Gastrocnemius medialis (tissue), 4 donors: ENCODE results near the gene HSPA9. TPM values are rescaled to one million over a fixed set of nuclear protein-coding genes. Genes with fewer than 3 reads are reported as not detected.

Source experiments
- ATAC-seq, 2 donors: fragments of 150-250 bp; one replicate each; pipeline ENCODE4 v1.9.1; 2016
- DNase-seq, 2 donors: peaks; one replicate each; pipeline ENCODE4 v3.0.0-alpha.2; 2019
- H3K27ac ChIP-seq, 4 donors: fragments of 200-600 bp; sonication (generic); 1 replicate in 1 of 4; 2 replicates in 3 of 4; pipeline ENCODE4 v1.5.1; 2016 to 2018; ENCODE audit warnings: mild to moderate bottlenecking in 2 of 4, moderate library complexity in 1 of 4
- H3K27me3 ChIP-seq, 3 donors: fragments of 200-600 bp; sonication (generic) in 2 of 3; 1 replicate in 1 of 3; 2 replicates in 2 of 3; pipeline versions ENCODE4 v1.5.1 to v1.6.0; 2016 to 2019; ENCODE audit warnings: mild to moderate bottlenecking in 1 of 3, moderate library complexity in 1 of 3
- H3K36me3 ChIP-seq, 2 donors: fragments of 200-600 bp; sonication (generic) in 1 of 2; one replicate each; pipeline ENCODE4 v1.5.1; 2017 to 2018
- H3K4me1 ChIP-seq, 2 donors: fragments of 200-600 bp; sonication (generic) in 1 of 2; one replicate each; pipeline ENCODE4 v1.5.1; 2016 to 2017; ENCODE audit warnings: mild to moderate bottlenecking in 2 of 2
- H3K4me3 ChIP-seq, 4 donors: fragments of 200-600 bp; sonication (generic) in 3 of 4; 1 replicate in 1 of 4; 2 replicates in 3 of 4; pipeline ENCODE4 v1.5.1; 2016 to 2019; ENCODE audit warnings: mild to moderate bottlenecking in 2 of 4
- H3K9me3 ChIP-seq, 3 donors: fragments of 200-600 bp; sonication (generic) in 2 of 3; 1 replicate in 1 of 3; 2 replicates in 2 of 3; pipeline ENCODE4 v1.5.1; 2016 to 2019
- POLR2A ChIP-seq, 2 donors: fragments of 450-650 bp; IDR thresholded peaks; one replicate each; pipeline ENCODE4 v1.6.1; 2017; ENCODE audit warnings: antibody characterized with exemption in 2 of 2, mild to moderate bottlenecking in 2 of 2, moderate library complexity in 2 of 2
- in situ Hi-C, 4 donors: fragments of 200-750 bp; cut with MboI; loops; one replicate each; pipeline versions ENCODE4 v1.15.0 to v1.8.0; 2017; ENCODE audit warnings: low sequenced_read_pairs in 4 of 4
- intact Hi-C: fragments of 100-400 bp; cut with DNase I; formaldehyde crosslinking; loops from one replicate; pipeline ENCODE4 v1.15.1; 2023; ENCODE audit warnings: low total_unique reads
- total RNA-seq, 4 donors: library from RNA; depleted of rRNA; stranded (reverse); fragments of >200 nt; gene quantifications; one replicate each; pipeline versions ENCODE4 v1.1.0 to v1.2.3, GENCODE V29; 2016
- TF ChIP-seq, protein P1 (sequence below), 5 experiments: fragments of 450-650 bp in 3 of 5; fragments of 200-600 bp in 2 of 5; sonication (generic) in 2 of 5; IDR thresholded peaks in 4 of 5; conservative IDR thresholded peaks in 1 of 5; 1 replicate in 4 of 5; 2 replicates in 1 of 5; pipeline ENCODE4 v1.5.1; 2016 to 2019; ENCODE audit warnings: antibody characterized with exemption in 5 of 5, mild to moderate bottlenecking in 3 of 5, moderate library complexity in 3 of 5

HSPA9 gene
- total RNA-seq, 4 donors from 2014 or later = 449 to 840 (median 569) TPM

- TF ChIP-seq, protein P1, sequence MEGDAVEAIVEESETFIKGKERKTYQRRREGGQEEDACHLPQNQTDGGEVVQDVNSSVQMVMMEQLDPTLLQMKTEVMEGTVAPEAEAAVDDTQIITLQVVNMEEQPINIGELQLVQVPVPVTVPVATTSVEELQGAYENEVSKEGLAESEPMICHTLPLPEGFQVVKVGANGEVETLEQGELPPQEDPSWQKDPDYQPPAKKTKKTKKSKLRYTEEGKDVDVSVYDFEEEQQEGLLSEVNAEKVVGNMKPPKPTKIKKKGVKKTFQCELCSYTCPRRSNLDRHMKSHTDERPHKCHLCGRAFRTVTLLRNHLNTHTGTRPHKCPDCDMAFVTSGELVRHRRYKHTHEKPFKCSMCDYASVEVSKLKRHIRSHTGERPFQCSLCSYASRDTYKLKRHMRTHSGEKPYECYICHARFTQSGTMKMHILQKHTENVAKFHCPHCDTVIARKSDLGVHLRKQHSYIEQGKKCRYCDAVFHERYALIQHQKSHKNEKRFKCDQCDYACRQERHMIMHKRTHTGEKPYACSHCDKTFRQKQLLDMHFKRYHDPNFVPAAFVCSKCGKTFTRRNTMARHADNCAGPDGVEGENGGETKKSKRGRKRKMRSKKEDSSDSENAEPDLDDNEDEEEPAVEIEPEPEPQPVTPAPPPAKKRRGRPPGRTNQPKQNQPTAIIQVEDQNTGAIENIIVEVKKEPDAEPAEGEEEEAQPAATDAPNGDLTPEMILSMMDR (IDR thresholded peaks at IDR 0.05 in 4 of 5, conservative IDR thresholded peaks at IDR 0.05 in 1 of 5) = no peak
- TF ChIP-seq POLR2A (IDR thresholded peaks at IDR 0.05) = no peak
- DNase-seq (no peak), ATAC-seq (no peak)
- in situ Hi-C loops = no loop called here
- Histone ChIP-seq H3K27me3 (no peaks in the 10 kb centered on the region), H3K36me3 (peaks cover 0 to 93% of the 10 kb centered on the region in 2 donors), H3K4me3 (no peak overlapping the region), H3K4me1 (peaks cover 0 to 5% of the 10 kb centered on the region in 2 donors), H3K27ac (peak overlapping the region in 1 of 4 donors; percentile 12), H3K9me3 (no peaks in the 10 kb centered on the region)
- intact Hi-C loops = no loop called here
These were observed 11.0 kb downstream of the HSPA9 start for GRCh38 chr5:138564242-138564641.

GRCh38 chr5:138563340-138564118 lies 11.7 kb downstream of the HSPA9 start:
- ATAC-seq (no peak), DNase-seq (no peak)
- Histone ChIP-seq H3K4me1 (peaks cover 0 to 5% of the 10 kb centered on the region in 2 donors), H3K4me3 (no peak overlapping the region), H3K27ac (no peak overlapping the region), H3K27me3 (no peaks in the 10 kb centered on the region), H3K9me3 (no peaks in the 10 kb centered on the region), H3K36me3 (peaks cover 0 to 93% of the 10 kb centered on the region in 2 donors)
- no peak for TF ChIP-seq POLR2A (IDR thresholded peaks at IDR 0.05)
- TF ChIP-seq, protein P1 (IDR thresholded peaks at IDR 0.05 in 4 of 5, conservative IDR thresholded peaks at IDR 0.05 in 1 of 5) = no peak
- in situ Hi-C loops = no loop called here
- intact Hi-C loops = no loop called here

DNA sequence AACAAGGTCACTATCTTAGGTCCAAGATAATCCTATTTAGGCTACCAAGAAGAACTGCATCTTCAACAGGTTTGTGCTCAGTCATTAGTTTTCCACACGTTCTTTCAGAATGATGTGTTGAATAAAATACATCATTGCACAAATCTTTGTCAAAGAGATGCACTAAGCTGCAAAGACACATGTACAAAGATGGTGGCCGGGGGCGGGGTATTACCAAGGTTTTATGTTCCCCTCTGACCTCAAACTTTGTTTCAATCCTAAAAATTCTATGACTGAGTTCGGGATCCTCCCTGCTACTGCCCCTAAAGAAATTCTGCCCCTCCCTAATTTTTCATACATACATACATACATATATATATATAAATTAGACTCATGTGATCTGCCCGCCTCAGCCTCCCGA lies 14.2 kb downstream of the HSPA9 start:
- no peak for TF ChIP-seq POLR2A (IDR thresholded peaks at IDR 0.05)
- TF ChIP-seq, protein P1 (IDR thresholded peaks at IDR 0.05 in 4 of 5, conservative IDR thresholded peaks at IDR 0.05 in 1 of 5) = no peak
- H3K9me3 ChIP-seq = no peaks in the 10 kb centered on the region
- no peaks in the 10 kb centered on the region for H3K4me1 ChIP-seq
- H3K36me3 ChIP-seq = peaks cover 5 to 93% of the 10 kb centered on the region in 2 donors
- intact Hi-C loops = no loop called here
- in situ Hi-C loops = no loop called here
- no peak overlapping the region for H3K4me3 ChIP-seq
- DNase-seq = no peak
- H3K27ac ChIP-seq = no peak overlapping the region
- no peaks in the 10 kb centered on the region for H3K27me3 ChIP-seq
- no peak for ATAC-seq

GRCh38 chr5:138559937-138560336 lies 15.3 kb downstream of the HSPA9 start:
- DNase-seq (no peak), ATAC-seq (peak in 1 of 2 donors; percentile 18)
- intact Hi-C loops = no loop called here
- H3K9me3 ChIP-seq = no peaks in the 10 kb centered on the region
- no peaks in the 10 kb centered on the region for H3K4me1 ChIP-seq
- H3K36me3 ChIP-seq = peaks cover 5 to 93% of the 10 kb centered on the region in 2 donors
- TF ChIP-seq POLR2A (IDR thresholded peaks at IDR 0.05) = no peak
- TF ChIP-seq, protein P1 (IDR thresholded peaks at IDR 0.05 in 4 of 5, conservative IDR thresholded peaks at IDR 0.05 in 1 of 5) = no peak
- H3K27me3 ChIP-seq = no peaks in the 10 kb centered on the region
- H3K4me3 ChIP-seq = no peak overlapping the region
- no peak overlapping the region for H3K27ac ChIP-seq
- in situ Hi-C loops = no loop called here
